ENCODE measurements around the gene CCDC18.

The CCDC18 gene

DNA sequence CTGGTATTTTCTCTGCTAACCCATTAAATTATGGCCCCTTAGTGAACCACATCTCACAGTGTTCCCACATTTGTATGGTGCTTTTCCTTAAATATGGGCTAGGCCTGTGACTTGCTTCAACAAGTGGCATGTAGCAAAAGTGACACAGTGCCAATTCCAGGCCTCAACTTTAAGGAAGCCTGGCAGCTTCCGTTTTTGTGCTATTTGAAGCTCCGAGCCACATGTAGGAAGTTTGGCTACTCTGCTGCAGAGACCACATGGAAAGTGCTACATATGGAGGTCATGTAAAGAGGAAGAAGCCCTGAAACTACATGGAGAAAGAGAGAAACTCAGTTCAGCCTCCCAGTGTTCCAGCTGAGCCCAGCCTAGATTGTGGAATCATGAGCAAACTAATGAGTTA lies 136.7 kb downstream of the CCDC18 start:
- no peak for DNase-seq

DNA sequence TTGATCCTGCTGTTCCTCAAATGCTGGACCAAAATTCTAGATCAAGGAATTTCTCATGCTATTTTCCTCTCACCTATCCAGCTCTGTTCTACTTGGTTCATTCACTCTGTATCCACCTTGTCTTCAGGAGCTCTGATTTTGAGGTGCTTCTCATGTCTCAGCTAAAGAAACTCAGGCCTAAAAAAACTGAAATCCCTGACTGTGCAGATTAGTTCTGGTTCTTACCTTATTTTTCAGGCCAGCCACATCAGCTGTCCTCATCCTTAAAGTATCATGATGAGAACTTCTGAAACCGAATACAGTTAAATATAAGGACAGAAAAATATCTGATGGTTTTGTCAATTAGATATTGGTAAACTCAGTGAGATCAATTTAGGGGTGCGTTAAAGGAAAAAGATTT lies 137.4 kb downstream of the CCDC18 start:
- no peak for DNase-seq

DNA sequence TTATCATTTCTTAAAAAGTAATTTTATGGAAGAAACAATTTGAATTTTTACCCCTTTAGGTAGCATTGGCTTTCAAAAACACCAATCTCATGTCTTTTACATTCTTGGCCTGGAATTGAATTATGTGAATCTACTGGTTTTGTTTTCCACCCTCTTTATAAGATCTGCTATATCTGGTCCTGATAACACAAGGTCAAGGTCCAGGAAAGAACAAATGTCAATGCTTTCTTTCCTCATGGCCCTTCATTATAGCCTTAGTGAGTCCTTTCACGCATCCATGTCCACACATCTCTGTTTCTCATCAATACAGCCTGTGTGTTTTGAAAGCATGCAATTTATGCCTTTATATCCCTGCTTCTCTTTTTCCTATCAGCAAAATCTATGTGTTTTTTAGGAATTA lies 141.2 kb downstream of the CCDC18 start:
- no peak for DNase-seq

DNA sequence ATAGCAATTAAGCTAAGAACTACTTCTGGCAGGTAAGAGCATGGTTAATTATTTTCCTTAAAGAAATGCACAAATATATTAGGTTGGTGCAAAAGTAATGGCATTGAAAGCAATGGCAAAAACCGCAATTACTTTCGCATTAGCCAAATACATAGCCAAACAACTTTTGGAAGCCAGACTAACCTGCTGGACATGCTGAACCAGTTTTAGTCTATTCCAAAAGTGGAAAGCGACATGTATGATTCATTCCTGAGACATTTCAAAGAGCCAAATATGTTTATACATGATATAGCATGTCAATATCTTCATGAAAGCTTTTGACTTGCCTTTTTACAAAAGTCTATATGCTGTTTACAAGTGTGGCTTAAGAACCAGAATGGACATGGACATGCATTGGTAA lies 141.8 kb downstream of the CCDC18 start:
- no peak for DNase-seq

GRCh38 chr1:93323185-93323820 lies 142.8 kb downstream of the CCDC18 start:
- DNase-seq: no peak

DNA sequence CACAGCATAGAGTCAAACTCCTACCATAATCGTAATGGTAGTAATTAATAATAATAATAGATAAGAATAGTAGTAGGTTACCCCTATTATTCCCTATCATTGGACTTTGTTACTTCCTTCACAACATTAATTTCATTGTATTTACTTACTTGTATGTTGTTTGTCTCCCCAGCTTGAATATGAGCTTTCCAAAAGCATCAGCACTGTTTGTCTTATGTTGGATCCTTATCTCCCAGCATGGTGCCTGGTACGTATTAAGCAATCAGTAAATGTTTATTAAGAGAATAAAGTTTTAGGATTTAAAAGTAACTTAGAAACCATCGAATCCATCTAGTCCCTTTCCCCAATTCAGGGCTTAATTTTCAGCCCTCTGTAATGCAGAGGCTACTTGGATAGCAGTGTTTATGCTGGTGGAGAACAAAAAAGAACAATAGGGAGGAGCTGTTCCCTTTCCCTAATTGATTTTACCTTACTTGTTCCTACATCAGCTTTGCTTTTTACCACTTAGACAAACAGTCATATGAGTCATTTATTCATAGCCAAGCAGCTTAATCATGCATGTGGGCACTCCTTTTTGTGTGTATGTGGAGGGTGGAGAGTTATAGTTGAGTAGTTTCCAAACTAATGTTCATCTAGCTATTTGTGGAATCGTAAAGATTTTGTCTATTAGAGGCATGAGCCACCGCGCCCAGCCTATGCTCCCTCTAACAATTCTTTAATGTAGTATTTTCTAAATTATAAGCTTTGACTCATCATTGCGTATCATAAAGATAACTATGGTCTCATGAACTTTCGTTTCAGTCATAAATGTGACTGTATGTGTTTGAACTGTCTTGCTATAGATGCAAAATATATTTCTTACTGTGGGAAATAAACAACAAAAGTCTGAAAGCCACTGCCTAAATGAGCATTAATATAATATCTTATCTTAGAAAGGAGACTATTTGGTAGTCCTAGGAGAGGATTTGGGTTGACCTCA lies 144.3 kb downstream of the CCDC18 start:
- peak; percentile 55 for DNase-seq

All from NCI-H69 (cell line).